Measurements from ENCODE around the gene ZNF652. TPM values are rescaled to one million over a fixed set of nuclear protein-coding genes. Genes with fewer than 3 reads are reported as not detected.
A peak's percentile ranks its signal among the peaks of the same experiment; 100 is the strongest.

ZNF652 gene
- total and polyA plus RNA-seq, 8 donors: 27.8 to 46.8 (median 30.8) TPM

GRCh38 chr17:49252148-49252695 lies 109.8 kb downstream of the ZNF652 start:
- Histone ChIP-seq H3K4me1 (peaks cover 0 to 26% of the 10 kb centered on the region in 2 donors), H3K9me3 (no peaks in the 10 kb centered on the region), H3K27me3 (peaks cover 0 to 16% of the 10 kb centered on the region in 2 donors), H3K36me3 (no peaks in the 10 kb centered on the region), H3K4me3 (no peak overlapping the region), H3K27ac (peak overlapping the region in 1 of 2 donors; percentile 82)
- ATAC-seq (peak; percentile 65), DNase-seq (peak in 2 of 4 donors; percentile 10 to 57)
- TF ChIP-seq CTCF (IDR thresholded peaks at IDR 0.05): no peak
- intact Hi-C loops (cut with DNase I): no loop called here

GRCh38 chr17:49249890-49250522 lies 112.0 kb downstream of the ZNF652 start:
- Histone ChIP-seq H3K27me3 (peaks cover 0 to 22% of the 10 kb centered on the region in 2 donors), H3K4me3 (no peak overlapping the region), H3K36me3 (no peaks in the 10 kb centered on the region), H3K4me1 (peaks cover 0 to 25% of the 10 kb centered on the region in 2 donors), H3K9me3 (no peaks in the 10 kb centered on the region), H3K27ac (no peak overlapping the region)
- ATAC-seq (no peak), DNase-seq (no peak)
- TF ChIP-seq CTCF (IDR thresholded peaks at IDR 0.05): no peak
- intact Hi-C loops (cut with DNase I): no loop called here

GRCh38 chr17:49249292-49249794 lies 112.7 kb downstream of the ZNF652 start:
- Histone ChIP-seq H3K4me3 (no peak overlapping the region), H3K27ac (no peak overlapping the region), H3K9me3 (no peaks in the 10 kb centered on the region), H3K4me1 (peaks cover 0 to 22% of the 10 kb centered on the region in 2 donors), H3K36me3 (no peaks in the 10 kb centered on the region), H3K27me3 (peaks cover 0 to 22% of the 10 kb centered on the region in 2 donors)
- TF ChIP-seq CTCF (IDR thresholded peaks at IDR 0.05): no peak
- DNase-seq (peak in 3 of 4 donors; percentile 34 to 79 (median 35)), ATAC-seq (peak; percentile 11)
- intact Hi-C loops (cut with DNase I): no loop called here

GRCh38 chr17:49247944-49248343 lies 114.1 kb downstream of the ZNF652 start:
- Histone ChIP-seq H3K4me1 (peaks cover 0 to 21% of the 10 kb centered on the region in 2 donors), H3K27me3 (peaks cover 0 to 22% of the 10 kb centered on the region in 2 donors), H3K9me3 (no peaks in the 10 kb centered on the region), H3K27ac (no peak overlapping the region), H3K4me3 (no peak overlapping the region), H3K36me3 (no peaks in the 10 kb centered on the region)
- no peak for TF ChIP-seq CTCF (IDR thresholded peaks at IDR 0.05)
- DNase-seq: no peak
- ATAC-seq: no peak
- intact Hi-C loops (cut with DNase I): no loop called here

GRCh38 chr17:49244839-49245238 lies 117.2 kb downstream of the ZNF652 start:
- no peaks in the 10 kb centered on the region for H3K36me3 ChIP-seq
- DNase-seq: no peak
- TF ChIP-seq CTCF (IDR thresholded peaks at IDR 0.05): no peak
- no peak overlapping the region for H3K27ac ChIP-seq
- no peaks in the 10 kb centered on the region for H3K9me3 ChIP-seq
- no peaks in the 10 kb centered on the region for H3K4me1 ChIP-seq
- H3K27me3 ChIP-seq: peaks cover 0 to 21% of the 10 kb centered on the region in 2 donors
- intact Hi-C loops (cut with DNase I): no loop called here
- ATAC-seq: no peak
- no peak overlapping the region for H3K4me3 ChIP-seq

All from left lung (tissue), 10 donors.